ENCODE measurements around the gene CDIP1. TPM values are rescaled to one million over a fixed set of nuclear protein-coding genes. Genes with fewer than 3 reads are reported as not detected.
A peak's percentile ranks its signal among the peaks of the same experiment; 100 is the strongest.

CDIP1 gene
- total and polyA plus RNA-seq, 9 of the 15 experiments (the other 6 are each of a cell fraction or from before 2014, with no cell fraction given): 0.29 TPM; not detected in 8

- 0 out of 2 replicates have a peak, but pooled peaks have one; percentile 12 for TF ChIP-seq MAFF (IDR thresholded peaks at IDR 0.05; ENCODE audit: low read length)
- no peak for TF ChIP-seq ID3 (CRISPR knock-in tag; IDR thresholded peaks at IDR 0.05)
- TF ChIP-seq ID3 (tag; IDR thresholded peaks at IDR 0.05): no peak
- no peak for TF ChIP-seq MLX (CRISPR knock-in tag; conservative IDR thresholded peaks at IDR 0.05)
- no peak for TF ChIP-seq ZNF263 (CRISPR knock-in tag; IDR thresholded peaks at IDR 0.05; ENCODE audit: borderline replicate concordance)
- TF ChIP-seq BRCA1 (IDR thresholded peaks at IDR 0.05): no peak
- no peak for TF ChIP-seq BRCA1 (CRISPR knock-in tag; IDR thresholded peaks at IDR 0.05)
- peak; percentile 88 for TF ChIP-seq TCF7L2 (IDR thresholded peaks at IDR 0.05; ENCODE audit: low read depth, low read length)
- TF ChIP-seq SIX5 (IDR thresholded peaks at IDR 0.05; ENCODE audit: borderline replicate concordance in 1 of 2, insufficient read depth in 1 of 2, low read depth in 1 of 2, low read length in 2 of 2): peak in 1 of 2 experiments; percentile 31; a peak in 1 of 4 replicates
- no peak for TF ChIP-seq IRF9 (tag; IDR thresholded peaks at IDR 0.05)
- no peak for TF ChIP-seq CHAMP1 (IDR thresholded peaks at IDR 0.05)
- no peak for TF ChIP-seq RBFOX2 (IDR thresholded peaks at IDR 0.05; ENCODE audit: low read depth, low read length)
- peak; percentile 88 for TF ChIP-seq JUND (IDR thresholded peaks at IDR 0.05; ENCODE audit: borderline replicate concordance, low read depth, low read length)
- no peak for TF ChIP-seq JUND (tag; IDR thresholded peaks at IDR 0.05; ENCODE audit: borderline replicate concordance, low read depth, low read length)
- no peak for TF ChIP-seq ETV1 (tag; conservative IDR thresholded peaks at IDR 0.05; ENCODE audit: low read depth)
- TF ChIP-seq ELF1 (tag; IDR thresholded peaks at IDR 0.05): no peak
- peak in 1 of 2 experiments; percentile 98; a peak in 2 of 4 replicates for TF ChIP-seq FOXK2 (conservative IDR thresholded peaks at IDR 0.05 in 1 of 2, IDR thresholded peaks at IDR 0.05 in 1 of 2; ENCODE audit: low read depth in 2 of 2)
- TF ChIP-seq RBBP5 (IDR thresholded peaks at IDR 0.05; ENCODE audit: borderline replicate concordance, insufficient read depth, low read length, poor library complexity, severe bottlenecking): no peak
- no peak for TF ChIP-seq ESRRB (CRISPR knock-in tag; IDR thresholded peaks at IDR 0.05; ENCODE audit: borderline replicate concordance)
- peak; percentile 99 for TF ChIP-seq ATF7 (IDR thresholded peaks at IDR 0.05)
- no peak for TF ChIP-seq HIVEP1 (CRISPR knock-in tag; IDR thresholded peaks at IDR 0.05)
- no peak for TF ChIP-seq HNRNPLL (IDR thresholded peaks at IDR 0.05; ENCODE audit: low read depth, low read length, poor library complexity, severe bottlenecking)
- TF ChIP-seq ZNF699 (CRISPR knock-in tag; IDR thresholded peaks at IDR 0.05; ENCODE audit: insufficient replicate concordance): no peak
These were observed 77.1 kb downstream of the CDIP1 start (continued) for GRCh38 chr16:4461250-4462085.
